ENCODE results near the gene THEMIS2. TPM values are rescaled to one million over a fixed set of nuclear protein-coding genes. Genes with fewer than 3 reads are reported as not detected.

The THEMIS2 gene
- total RNA-seq, 1 experiment from 2014 or later: 17.2 TPM

- H4K91ac ChIP-seq (ENCODE audit: insufficient read length, low read depth, low read length): no peak overlapping the region
- H3K27me3 ChIP-seq (ENCODE audit: insufficient read depth, low read length): no peaks in the 10 kb centered on the region
- H2AFZ ChIP-seq (ENCODE audit: low read length): no peak overlapping the region
- H3K4me1 ChIP-seq (ENCODE audit: insufficient read depth, low read length): no peaks in the 10 kb centered on the region
- H3T11ph ChIP-seq (ENCODE audit: low read length): no peak overlapping the region
- no peak overlapping the region for H3K56ac ChIP-seq (ENCODE audit: insufficient read length, low read depth, low read length)
- no peak overlapping the region for H3K27ac ChIP-seq (ENCODE audit: insufficient read length, low read depth, low read length)
- H4K8ac ChIP-seq (replicated peaks; ENCODE audit: insufficient read length, low read depth, low read length): no peak overlapping the region
- Mint-ChIP-seq H3K9me3 (no peaks in the 10 kb centered on the region), H3K4me1 (peaks cover 11 to 14% of the 10 kb centered on the region in 2 experiments), H3K36me3 (ENCODE audit: insufficient read depth in 1 of 3, low read depth in 3 of 3) (peaks cover 8 to 39% (median 31%) of the 10 kb centered on the region in 3 experiments; a peak in 6 of 7 replicates), H3K4me3 (peak overlapping the region in 1 of 2 experiments; percentile 32; a peak in 1 of 5 replicates), H3K27ac (0 out of 7 replicates have a peak overlapping the region, but pooled peaks of 1 of the 3 experiments have one; percentile 47), H3K27me3 (ENCODE audit: low read depth) (no peaks in the 10 kb centered on the region)
- no peaks in the 10 kb centered on the region for H3K9me3 ChIP-seq (ENCODE audit: control insufficient read depth, low read depth, low read length)
- no peak overlapping the region for H2BK5ac ChIP-seq (ENCODE audit: insufficient read length, low read length)
- H3K18ac ChIP-seq (ENCODE audit: insufficient read length, low read depth, low read length): no peak overlapping the region
- H3K23me2 ChIP-seq (ENCODE audit: insufficient read length, low read depth, low read length, poor library complexity, severe bottlenecking): no peaks in the 10 kb centered on the region
- DNase-seq: no peak
- peak overlapping the region; percentile 97 for H3K4me2 ChIP-seq (ENCODE audit: insufficient read depth, insufficient read length, low read length)
- no peak overlapping the region for H3K14ac ChIP-seq (ENCODE audit: insufficient read depth, low read length)
- no peak overlapping the region for H3K23ac ChIP-seq (ENCODE audit: insufficient read length, low read depth, low read length)
- H2BK20ac ChIP-seq (ENCODE audit: low read depth, low read length, poor library complexity, severe bottlenecking): no peak overlapping the region
- H3K4ac ChIP-seq (ENCODE audit: low read depth, low read length): no peak overlapping the region
- peaks cover 6% of the 10 kb centered on the region for H3K79me1 ChIP-seq (ENCODE audit: insufficient read depth, low read depth, low read length, poor library complexity, severe bottlenecking)
- H3K9ac ChIP-seq (ENCODE audit: extremely low read depth, insufficient read length, low read length): no peak overlapping the region
- no peak for TF ChIP-seq CTCF (conservative IDR thresholded peaks at IDR 0.05)
- H2BK15ac ChIP-seq (ENCODE audit: low read depth, low read length): no peak overlapping the region
- WGBS (ENCODE audit: extremely low coverage, insufficient read length, low lambda C conversion rate): no CpG with 5 or more reads among the region's 2 CpGs
- H2BK12ac ChIP-seq (ENCODE audit: insufficient read length, low read depth, low read length): no peak overlapping the region
- H4K20me1 ChIP-seq (ENCODE audit: control insufficient read depth, insufficient read depth, insufficient read length): no peaks in the 10 kb centered on the region
- H2BK120ac ChIP-seq (ENCODE audit: low read depth, low read length, poor library complexity, severe bottlenecking): no peak overlapping the region
- peaks cover 23% of the 10 kb centered on the region for H3K79me2 ChIP-seq (ENCODE audit: insufficient read depth, low read length)
- no peak overlapping the region for H4K5ac ChIP-seq (ENCODE audit: insufficient read length, low read depth, low read length)
- no peak overlapping the region for H2AK5ac ChIP-seq (ENCODE audit: insufficient read length, low read length)
Measured at GRCh38 chr1:27832762-27833161, 39.6 kb upstream of the THEMIS2 start.

Measured in H9 (cell line).